COLO829 (cell line): ENCODE results near the gene MYT1.

Experiments used
- DNase-seq: peaks from one replicate; pipeline ENCODE4 v3.0.0; 2012; ENCODE audit warnings: low spot score

MYT1 gene

DNA sequence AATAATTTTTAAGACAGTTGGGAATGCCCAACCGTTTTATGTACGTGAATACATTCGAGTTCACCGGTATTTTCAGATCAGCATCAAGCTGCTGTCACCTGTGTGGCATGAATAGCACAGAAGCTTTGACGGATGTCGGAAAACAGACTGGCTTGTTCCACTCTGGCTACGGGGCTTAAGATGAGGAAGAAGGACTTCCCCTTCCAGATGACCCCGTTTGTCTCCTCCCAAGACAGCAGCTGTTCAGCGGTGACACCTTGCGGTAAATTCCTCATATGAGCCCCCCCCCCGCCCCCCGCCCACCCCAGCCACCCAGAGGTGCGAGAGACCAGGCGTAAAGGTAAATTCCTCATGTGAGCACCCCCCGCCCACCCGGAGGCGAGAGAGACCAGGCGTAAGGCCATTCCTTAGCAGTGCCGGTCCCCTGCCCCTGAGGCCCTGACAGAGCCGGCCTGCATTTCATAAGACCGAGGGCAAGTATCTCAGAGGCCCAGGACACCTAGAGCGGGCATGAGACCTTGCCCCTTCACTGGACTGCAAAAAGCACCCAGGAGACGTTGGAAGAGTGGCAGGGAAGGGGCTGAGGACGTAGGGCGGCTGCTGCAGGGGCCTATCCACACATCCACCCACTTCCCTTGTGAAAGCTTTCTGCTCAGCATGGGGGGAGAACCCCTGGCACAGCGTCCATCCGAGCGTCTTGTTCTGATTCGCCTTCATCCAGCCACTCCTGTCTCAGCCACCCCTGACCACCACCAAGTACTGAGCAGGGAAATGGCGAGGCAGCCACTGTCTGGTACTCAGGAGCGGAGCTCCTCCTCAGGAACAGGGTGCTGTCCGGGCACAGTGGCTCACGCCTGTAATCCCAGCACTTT, 84.0 kb downstream of the MYT1 start:
- no peak for DNase-seq

DNA sequence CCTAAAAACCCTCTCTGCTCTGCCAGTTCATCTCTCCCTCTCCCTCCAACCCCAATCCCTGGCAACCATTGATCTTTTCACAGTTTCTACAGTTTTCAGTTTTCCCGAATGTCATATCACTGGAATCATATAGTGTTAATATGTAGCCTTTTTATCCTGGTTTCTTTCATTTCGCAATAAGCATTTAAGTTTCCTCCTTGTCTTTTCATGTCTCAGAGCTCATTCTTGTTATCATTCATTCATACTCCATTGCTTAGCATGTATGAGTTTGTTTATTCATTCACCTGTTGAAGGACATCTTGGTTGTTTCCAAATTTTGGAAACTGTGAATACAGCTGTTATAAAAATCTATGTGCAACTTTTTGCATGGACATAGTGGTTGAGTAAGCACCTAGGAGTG, 85.8 kb downstream of the MYT1 start:
- DNase-seq = no peak

DNA sequence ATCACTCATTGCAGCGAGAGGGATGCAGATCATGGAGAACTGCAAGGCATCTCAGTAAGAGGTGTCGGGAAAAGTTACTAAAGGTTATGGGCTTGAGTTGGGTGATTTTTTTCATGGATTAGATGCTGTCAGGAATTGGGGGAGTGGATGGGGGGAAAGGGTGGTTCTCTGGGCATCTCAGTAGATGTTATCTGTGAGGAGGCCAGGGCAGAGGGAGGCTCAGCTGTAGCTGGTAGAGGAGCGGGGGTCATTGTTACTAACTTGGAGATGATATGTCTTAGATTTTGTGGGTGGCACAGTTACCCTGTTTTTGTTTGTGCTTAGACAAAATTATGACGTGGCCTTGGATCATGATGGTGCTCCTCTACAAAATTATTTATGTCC, 88.7 kb downstream of the MYT1 start:
- DNase-seq = no peak

- DNase-seq = no peak
Observed at GRCh38 chr20:64253443-64253842, 89.2 kb downstream of the MYT1 start.

- no peak for DNase-seq
Observed at GRCh38 chr20:64254156-64254555, 89.9 kb downstream of the MYT1 start.

- no peak for DNase-seq
Observed at GRCh38 chr20:64254571-64255360, 90.5 kb downstream of the MYT1 start.

- peak; percentile 97 for DNase-seq
Observed at GRCh38 chr20:64255361-64256281, 91.4 kb downstream of the MYT1 start, which contains the start of gene PCMTD2. Gene PCMTD2 (plus strand): TSS chr20:64255748. CDS start chr20:64259966, 4,218 bp downstream.

DNA sequence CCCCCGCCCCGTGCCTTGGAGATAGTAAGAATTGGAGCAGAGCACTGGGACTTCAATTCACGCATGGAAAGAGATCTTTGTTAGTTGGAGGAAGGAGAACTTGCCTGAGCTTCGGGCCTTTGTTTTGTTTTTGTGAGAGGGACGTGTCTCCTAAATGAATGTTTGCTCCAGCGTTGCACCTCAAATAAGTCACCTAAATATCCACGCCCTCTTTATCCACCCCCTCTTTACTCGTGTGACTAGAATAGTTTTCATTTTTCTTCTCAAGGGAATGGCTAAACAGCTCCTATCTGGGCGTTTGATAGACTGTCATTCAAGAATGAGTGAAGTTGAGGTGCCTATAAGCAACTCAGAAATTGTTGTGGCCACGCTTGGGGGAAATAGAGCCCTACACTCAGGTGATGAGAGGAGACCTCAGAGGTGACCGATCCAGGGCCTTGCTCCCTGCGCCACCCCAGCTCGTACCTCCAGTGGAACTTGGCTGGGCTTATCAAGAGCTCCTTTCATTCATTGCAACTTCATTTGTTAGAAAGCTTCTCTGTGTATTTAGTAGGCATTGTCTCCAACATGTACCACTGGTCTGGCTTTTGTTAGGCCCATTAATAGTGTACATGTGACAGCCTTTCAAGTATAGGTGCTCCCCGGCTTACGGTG, 92.2 kb downstream of the MYT1 start:
- peak; percentile 38 for DNase-seq

GRCh38 chr20:64257107-64257757, 93.0 kb downstream of the MYT1 start:
- no peak for DNase-seq

GRCh38 chr20:64258071-64258823, 94.0 kb downstream of the MYT1 start:
- no peak for DNase-seq

DNA sequence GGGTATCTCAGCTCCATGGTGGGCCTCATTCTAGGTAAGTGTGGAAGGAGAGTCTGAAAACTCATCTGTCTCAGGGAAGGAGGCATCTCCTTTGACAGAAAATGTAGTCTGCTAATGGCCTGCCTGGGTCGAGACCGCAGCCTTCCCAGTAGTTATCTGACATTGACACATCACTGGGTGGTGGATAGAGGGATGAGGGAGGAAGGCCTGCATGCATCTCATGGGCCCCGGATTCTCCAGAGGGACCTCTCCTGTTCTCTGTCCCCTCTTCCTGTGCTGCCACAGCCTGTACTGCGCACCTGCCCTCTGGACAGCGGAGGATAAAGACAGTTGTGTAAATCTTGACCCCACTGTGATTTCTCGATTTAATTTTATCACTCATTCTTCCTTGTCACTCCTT, 96.0 kb downstream of the MYT1 start:
- no peak for DNase-seq

GRCh38 chr20:64261138-64261537, 96.9 kb downstream of the MYT1 start:
- DNase-seq = no peak

GRCh38 chr20:64264091-64264490, 99.8 kb downstream of the MYT1 start:
- DNase-seq = no peak

- no peak for DNase-seq
Observed at GRCh38 chr20:64265201-64265600, 100.9 kb downstream of the MYT1 start.

DNA sequence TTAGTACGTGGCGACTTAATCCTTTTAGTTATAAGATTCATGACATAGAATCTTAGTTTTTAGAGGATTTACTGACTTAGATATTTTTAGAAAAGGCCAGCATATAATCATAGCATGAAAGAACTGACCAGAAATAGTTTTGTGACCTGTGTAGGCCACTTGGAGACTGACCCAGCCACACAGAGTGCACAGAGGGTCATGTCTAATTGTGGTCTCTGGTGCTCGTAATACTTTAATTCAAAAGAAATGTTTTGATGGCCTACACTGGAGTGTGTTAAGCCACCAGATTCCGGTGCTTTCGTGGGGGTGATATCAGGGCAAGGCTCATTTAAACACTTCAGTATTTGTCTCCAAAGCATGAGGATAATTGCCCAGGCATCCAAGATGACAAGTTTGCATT, 102.7 kb downstream of the MYT1 start:
- DNase-seq = no peak

- DNase-seq = no peak
Observed at GRCh38 chr20:64268174-64268573, 103.9 kb downstream of the MYT1 start.

DNA sequence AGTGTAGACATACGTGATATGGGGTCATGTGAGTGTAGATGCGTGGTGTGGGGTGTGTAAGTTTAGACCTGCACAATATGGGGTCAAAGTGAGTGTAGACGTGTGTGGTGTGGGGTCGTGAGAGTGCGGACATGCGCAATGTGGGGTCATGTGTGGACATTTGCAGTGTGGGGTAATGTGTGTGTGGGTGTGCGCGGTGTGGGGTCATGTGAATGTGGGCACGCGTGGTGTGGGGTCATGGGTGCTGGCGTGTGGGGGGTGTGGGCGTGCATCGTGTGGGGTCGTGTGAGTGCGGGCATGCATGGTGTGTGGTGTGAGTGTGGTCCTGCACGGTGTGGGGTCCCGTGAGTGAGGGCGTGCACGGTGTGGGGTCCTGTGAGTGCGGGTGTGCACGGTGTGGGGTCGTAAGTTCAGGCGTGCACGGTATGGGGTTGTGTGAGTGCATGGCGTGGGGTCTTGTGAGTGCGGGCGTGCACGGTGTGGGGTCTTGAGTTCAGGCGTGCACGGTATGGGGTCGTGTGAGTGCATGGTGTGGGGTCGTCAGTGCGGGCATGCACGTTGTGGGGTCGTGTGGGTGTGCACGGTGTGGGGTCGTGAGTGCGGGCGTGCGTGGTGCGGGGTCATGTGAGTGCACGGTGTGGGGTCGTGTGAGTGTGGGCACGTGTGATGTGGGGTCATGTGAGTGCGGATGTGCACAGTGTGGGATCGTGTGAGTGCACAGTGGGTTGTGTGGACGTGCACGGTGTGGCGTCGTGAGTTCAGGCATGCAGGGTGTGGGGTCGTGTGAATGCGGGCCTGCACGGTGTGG, 105.6 kb downstream of the MYT1 start:
- no peak for DNase-seq

DNA sequence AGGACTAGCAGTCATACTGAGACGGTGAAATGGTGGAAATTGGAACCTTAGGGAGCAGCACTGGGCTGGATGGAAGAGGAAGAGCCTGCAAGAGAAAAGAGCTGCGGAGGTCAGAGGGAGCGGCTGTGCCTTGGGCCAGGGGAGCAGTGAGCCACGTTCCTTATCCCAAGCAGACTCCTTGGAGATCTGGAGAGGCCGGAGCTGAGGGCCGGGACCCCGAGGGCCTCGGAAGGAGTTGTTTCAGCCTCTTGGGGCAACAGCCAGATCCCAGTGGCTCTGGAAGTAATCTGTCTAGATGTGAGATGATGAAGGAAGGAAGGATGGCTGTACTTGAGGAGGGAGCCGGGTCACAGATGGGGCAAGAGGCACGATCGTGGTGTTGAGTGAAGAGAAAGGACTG, 107.4 kb downstream of the MYT1 start:
- DNase-seq = no peak

DNA sequence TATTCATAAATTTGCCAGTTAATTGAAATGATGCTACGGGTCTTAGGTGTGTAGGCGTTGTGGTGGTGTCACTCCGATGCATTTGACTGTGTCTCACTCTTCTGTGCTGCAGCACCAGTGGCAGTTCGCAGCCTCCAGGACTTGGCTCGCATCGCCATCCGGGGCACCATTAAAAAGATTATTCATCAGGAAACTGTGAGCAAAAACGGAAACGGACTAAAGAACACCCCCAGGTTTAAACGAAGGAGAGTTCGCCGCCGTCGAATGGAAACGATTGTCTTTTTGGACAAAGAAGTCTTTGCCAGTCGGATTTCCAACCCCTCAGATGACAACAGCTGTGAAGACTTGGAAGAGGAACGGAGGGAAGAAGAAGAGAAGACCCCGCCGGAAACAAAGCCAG, 108.9 kb downstream of the MYT1 start:
- DNase-seq = no peak
